ENCODE data around the gene USP4.
"Not testable (repeated sequence)": the region's sequence is repeated elsewhere in the genome, so short reads cannot be mapped to it uniquely, and the experiment has no call there.

The USP4 gene

DNA sequence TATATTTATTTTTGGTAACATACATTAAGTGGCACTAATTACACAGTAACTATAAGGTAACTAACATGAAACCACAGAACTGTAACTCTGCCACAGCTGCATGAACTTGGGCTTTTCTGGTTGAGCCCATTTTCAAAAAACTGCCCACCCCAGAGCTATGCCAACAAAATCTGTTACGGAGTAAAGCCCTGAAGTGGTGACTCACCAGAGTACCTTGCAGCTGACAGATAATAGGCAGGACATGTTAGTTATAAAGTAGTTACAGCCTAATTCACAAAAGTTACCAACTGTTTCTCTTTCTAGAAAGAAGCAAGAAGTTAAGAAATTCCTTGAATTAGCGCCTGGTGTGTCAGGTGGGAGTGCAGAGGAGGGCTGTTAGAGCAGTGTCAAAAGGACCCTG, 19.8 kb upstream of the USP4 start:
- Mint-ChIP-seq H3K27ac (peak overlapping the region; percentile 91), H3K4me1 (peaks cover 11% of the 10 kb centered on the region), H3K9me3 (no peaks in the 10 kb centered on the region), H3K27me3 (no peaks in the 10 kb centered on the region), H3K36me3 (peaks cover 13% of the 10 kb centered on the region), H3K4me3 (no peak overlapping the region)
- no peak for ATAC-seq (ENCODE audit: low read depth)
- no peak for DNase-seq (ENCODE audit: low spot score in 2 of 2)

DNA sequence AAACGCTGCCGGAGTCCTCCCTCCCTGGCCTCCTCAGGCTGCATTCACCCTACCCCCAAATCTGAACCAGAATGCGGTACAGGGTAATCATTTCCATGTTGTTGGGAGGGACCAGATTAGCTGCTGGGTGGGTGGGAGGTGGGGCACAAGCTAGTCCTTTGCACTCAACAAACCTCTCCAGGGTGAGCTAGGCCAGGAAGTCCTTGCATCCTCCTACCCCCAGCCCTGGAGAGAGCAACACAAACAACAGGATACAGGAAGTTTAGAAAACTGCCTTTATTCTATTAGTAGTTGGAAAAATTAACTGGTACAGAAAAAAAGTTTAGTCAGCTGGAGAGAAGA, 19.0 kb upstream of the USP4 start:
- H3K4me3 Mint-ChIP-seq = peak overlapping the region; percentile 97
- H3K36me3 Mint-ChIP-seq = peaks cover 14% of the 10 kb centered on the region

DNA sequence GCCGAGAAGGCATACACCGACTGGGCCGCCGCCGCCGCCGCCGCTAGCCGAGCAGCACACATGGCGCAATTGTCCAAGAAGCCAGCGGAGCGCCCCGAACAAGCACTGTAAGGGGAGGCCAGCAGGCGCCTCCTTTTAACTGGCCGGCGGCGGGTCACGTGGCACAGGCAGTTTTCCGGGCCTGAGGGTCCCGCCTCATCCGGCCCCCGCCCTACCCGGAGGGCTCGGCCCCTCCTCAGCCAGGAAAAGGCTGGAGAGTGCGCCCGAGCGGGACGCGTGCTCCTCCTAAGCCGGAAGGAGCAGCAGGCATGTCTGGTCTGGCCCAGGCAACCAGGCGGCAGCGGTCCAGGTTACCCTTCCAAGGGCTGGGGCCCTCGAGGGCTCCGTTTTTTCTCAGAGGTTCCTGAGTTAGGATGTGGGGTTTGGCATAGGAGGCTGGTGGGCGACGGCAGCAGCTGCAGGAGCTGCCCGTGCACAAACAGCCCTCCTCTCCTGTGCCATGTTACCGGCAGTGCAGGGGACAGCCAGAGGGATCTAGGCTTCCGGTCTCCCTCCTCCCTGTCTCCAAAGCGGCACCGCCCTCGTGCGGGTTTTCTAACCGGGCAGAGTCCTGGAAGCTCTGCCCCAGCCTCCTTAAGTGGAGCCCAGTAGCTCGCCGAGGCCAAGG, 18.5 kb upstream of the USP4 start, which contains the start of gene GPX1:
TSS of gene GPX1 (minus strand) at position 137 of the 667 bp plus-strand sequence. CDS start at position 62, 75 bp downstream.
- ATAC-seq (ENCODE audit: low read depth) (peak; percentile 65), DNase-seq (ENCODE audit: low spot score in 2 of 2) (peak; percentile 42 to 52)
- H3K4me3 Mint-ChIP-seq = peak within 1 kb of the TSS; percentile 97
- peaks cover 14% of the 10 kb centered on the region for H3K36me3 Mint-ChIP-seq
- peaks cover 12% of the 10 kb centered on the region for H3K4me1 Mint-ChIP-seq
- peak within 1 kb of the TSS; percentile 91 for H3K27ac Mint-ChIP-seq
- H3K27me3 Mint-ChIP-seq = no peaks in the 10 kb centered on the region
- no peaks in the 10 kb centered on the region for H3K9me3 Mint-ChIP-seq

More for the DNA sequence above, 19.0 kb upstream of the USP4 start:
- no peak for DNase-seq (ENCODE audit: low spot score in 2 of 2)
- ATAC-seq (ENCODE audit: low read depth) = no peak
- H3K9me3 Mint-ChIP-seq = no peaks in the 10 kb centered on the region
- H3K27ac Mint-ChIP-seq = peak overlapping the region; percentile 91
- no peaks in the 10 kb centered on the region for H3K27me3 Mint-ChIP-seq
- H3K4me1 Mint-ChIP-seq = peaks cover 12% of the 10 kb centered on the region

DNA sequence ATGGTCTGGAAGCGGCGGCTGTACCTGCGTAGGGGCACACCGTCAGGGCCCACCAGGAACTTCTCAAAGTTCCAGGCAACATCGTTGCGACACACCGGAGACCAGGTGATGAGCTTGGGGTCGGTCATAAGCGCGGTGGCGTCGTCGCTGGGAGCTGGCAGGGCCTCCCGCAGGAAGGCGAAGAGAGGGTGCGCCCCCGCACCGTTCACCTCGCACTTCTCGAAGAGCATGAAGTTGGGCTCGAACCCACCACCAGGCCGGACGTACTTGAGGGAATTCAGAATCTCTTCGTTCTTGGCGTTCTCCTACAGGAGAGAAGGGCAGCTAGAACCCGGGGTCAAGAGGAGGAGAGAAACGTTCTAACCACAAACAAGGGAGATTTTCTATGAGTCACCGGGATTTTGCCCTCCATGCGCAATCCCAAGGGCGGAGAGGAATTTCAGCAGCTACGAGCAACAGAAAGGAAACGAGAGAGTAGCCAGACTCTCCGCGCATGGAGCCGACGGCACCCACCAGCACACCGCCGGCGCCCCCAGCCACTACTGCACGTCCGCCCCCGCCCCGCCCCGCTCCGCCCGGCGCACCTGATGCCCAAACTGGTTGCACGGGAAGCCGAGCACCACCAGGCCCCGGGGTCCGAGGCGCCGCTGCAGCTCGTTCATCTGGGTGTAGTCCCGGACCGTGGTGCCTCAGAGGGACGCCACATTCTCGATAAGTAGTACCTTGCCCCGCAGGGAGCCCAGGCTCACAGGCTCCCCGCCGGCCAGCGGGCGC, 17.8 kb upstream of the USP4 start:
- H3K9me3 Mint-ChIP-seq, H3K27me3 Mint-ChIP-seq: not testable (repeated sequence)
- Mint-ChIP-seq H3K27ac (peak overlapping the region; percentile 91), H3K4me3 (peak overlapping the region; percentile 97), H3K4me1 (peaks cover 17% of the 10 kb centered on the region), H3K36me3 (peaks cover 13% of the 10 kb centered on the region)
- peak; percentile 34 for ATAC-seq (ENCODE audit: low read depth)
- DNase-seq (ENCODE audit: low spot score in 2 of 2) = peak; percentile 18 to 49

DNA sequence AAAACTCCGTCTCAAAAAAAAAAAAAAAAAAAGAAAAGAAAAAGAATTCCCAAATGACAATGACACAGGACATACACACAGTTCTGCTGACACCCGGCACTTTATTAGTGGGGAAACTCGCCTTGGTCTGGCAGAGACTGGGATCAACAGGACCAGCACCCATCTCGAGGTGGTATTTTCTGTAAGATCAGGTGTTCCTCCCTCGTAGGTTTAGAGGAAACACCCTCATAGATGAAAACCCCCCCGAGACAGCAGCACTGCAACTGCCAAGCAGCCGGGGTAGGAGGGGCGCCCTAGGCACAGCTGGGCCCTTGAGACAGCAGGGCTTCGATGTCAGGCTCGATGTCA, 17.2 kb upstream of the USP4 start:
- not testable (repeated sequence) for H3K27me3 Mint-ChIP-seq, H3K36me3 Mint-ChIP-seq, H3K9me3 Mint-ChIP-seq
- peak; percentile 78 for ATAC-seq (ENCODE audit: low read depth)
- DNase-seq (ENCODE audit: low spot score in 2 of 2) = peak in 1 of 2 donors; percentile 54
- H3K4me1 Mint-ChIP-seq = peaks cover 20% of the 10 kb centered on the region
- peak overlapping the region; percentile 91 for H3K27ac Mint-ChIP-seq
- peak overlapping the region; percentile 97 for H3K4me3 Mint-ChIP-seq

DNA sequence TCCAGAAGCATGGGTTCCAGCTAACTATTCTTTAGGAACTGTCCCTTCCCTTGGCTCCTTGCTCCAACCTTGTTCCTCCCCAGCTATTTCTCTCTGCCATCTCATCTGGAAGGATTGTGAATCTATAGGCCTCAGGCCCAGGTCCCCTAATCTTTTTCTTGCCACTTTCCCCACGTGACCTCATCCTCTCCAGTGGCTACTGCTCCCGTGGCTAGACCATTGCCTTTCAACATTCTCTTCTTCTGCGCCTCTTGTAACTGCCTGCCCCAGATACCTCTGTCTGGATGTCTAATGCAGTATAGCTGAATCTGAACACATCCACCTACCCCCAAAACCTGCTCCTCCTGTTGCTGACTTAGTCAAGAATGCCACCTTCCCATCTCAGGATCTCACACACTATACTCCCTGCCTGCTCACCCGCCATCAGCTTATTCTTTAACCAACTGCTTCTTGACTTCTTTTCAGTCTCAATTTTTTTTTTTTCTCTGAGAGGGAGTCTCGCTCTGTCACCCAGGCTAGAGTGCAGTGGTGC, 13.1 kb upstream of the USP4 start:
- no peaks in the 10 kb centered on the region for H3K27me3 Mint-ChIP-seq
- peaks cover 8% of the 10 kb centered on the region for H3K36me3 Mint-ChIP-seq
- DNase-seq (ENCODE audit: low spot score in 2 of 2) = no peak
- H3K4me3 Mint-ChIP-seq = no peak overlapping the region
- ATAC-seq (ENCODE audit: low read depth) = no peak
- H3K4me1 Mint-ChIP-seq = peaks cover 24% of the 10 kb centered on the region
- H3K9me3 Mint-ChIP-seq = no peaks in the 10 kb centered on the region
- H3K27ac Mint-ChIP-seq = peak overlapping the region; percentile 32

DNA sequence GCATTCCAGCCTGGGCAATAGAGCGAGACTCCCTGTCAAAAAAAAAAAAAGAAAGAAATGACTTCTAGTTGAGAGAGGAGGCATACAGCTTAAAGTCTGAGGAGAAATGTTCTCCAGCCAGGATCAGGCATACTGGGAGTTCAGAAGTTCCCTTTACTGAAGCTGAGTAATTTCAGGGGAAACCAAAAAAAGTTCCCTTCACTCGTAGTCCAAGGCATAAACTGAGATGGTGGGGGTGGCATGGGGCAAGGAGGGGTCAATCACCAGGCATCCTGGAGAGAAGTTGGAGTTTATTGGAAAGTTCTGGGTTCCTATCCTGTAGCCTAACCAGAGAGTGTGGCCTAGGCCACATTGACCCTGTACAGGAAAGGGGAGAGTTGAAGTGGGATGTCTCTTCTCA, 12.4 kb upstream of the USP4 start:
- peak overlapping the region; percentile 51 for H3K27ac Mint-ChIP-seq
- no peak overlapping the region for H3K4me3 Mint-ChIP-seq
- ATAC-seq (ENCODE audit: low read depth) = no peak
- peaks cover 8% of the 10 kb centered on the region for H3K36me3 Mint-ChIP-seq
- H3K27me3 Mint-ChIP-seq = no peaks in the 10 kb centered on the region
- peaks cover 20% of the 10 kb centered on the region for H3K4me1 Mint-ChIP-seq
- no peaks in the 10 kb centered on the region for H3K9me3 Mint-ChIP-seq
- DNase-seq (ENCODE audit: low spot score in 2 of 2) = no peak

DNA sequence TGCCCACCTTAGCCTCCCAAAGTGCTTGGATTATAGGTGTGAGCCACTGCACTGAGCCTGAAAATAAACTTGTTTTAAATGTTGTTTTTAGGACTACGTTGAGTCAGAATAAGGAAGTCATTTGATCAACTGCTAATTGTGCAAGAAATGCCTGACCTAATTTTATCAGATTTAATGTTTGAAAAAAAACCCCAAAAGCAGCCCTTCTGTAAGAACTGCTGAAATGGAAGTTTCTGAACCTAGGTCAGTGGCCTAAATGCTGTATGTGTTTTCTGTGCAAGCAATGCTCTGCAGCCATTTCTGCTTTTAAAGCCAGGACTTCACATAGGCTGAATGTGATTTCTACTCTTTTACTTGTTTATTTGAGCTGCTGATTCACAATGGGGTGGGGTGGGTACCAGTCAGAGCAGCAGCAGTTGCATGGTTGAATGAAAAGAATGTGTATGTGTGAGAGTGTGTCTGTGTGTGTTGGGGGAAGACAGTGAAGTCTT, 11.7 kb upstream of the USP4 start:
- Mint-ChIP-seq H3K4me3 (peak overlapping the region; percentile 25), H3K4me1 (peaks cover 24% of the 10 kb centered on the region), H3K36me3 (peaks cover 8% of the 10 kb centered on the region), H3K9me3 (no peaks in the 10 kb centered on the region), H3K27ac (peak overlapping the region; percentile 51), H3K27me3 (no peaks in the 10 kb centered on the region)
- no peak for DNase-seq (ENCODE audit: low spot score in 2 of 2)
- no peak for ATAC-seq (ENCODE audit: low read depth)

DNA sequence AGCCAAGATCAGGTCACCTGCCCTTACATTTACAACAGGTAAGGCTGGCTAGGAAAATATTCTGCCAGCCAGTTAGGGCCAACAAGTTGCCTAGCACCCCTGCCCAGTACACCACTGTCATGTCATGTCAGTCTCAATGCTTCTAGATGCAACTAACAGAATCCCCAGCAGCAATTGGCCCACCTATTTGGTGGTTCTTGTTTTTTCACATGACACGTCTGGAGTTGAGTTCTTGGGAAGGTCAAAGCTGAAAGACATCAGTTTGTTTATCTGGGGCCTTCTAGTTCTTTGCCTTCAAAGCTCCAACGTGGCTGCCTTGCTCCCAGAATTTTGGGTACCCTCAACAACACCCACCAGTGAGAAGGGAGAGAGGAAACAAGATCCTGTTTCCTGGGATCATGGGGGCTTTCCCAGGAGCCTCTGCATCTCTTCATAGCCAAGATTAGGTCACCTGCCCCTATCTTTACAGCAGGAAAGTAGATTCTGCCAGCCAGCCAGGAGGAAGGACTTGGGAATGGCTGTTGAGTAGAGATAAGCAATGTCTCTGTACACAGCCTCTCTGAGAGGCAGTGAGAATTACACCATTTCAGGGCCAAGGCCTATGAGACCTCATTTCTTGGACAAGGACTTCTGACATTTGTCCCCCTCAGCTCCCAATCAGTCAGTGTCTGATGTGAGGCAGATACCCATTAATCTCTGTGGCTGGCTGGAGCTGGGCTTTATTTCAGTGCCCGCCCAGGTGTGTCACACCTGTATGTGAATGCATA, 9.7 kb upstream of the USP4 start:
- H3K27ac Mint-ChIP-seq = no peak overlapping the region
- peaks cover 25% of the 10 kb centered on the region for H3K4me1 Mint-ChIP-seq
- DNase-seq (ENCODE audit: low spot score in 2 of 2) (no peak), ATAC-seq (ENCODE audit: low read depth) (no peak)
- H3K4me3 Mint-ChIP-seq = no peak overlapping the region
- H3K36me3 Mint-ChIP-seq = peaks cover 3% of the 10 kb centered on the region
- H3K9me3 Mint-ChIP-seq = no peaks in the 10 kb centered on the region
- no peaks in the 10 kb centered on the region for H3K27me3 Mint-ChIP-seq

DNA sequence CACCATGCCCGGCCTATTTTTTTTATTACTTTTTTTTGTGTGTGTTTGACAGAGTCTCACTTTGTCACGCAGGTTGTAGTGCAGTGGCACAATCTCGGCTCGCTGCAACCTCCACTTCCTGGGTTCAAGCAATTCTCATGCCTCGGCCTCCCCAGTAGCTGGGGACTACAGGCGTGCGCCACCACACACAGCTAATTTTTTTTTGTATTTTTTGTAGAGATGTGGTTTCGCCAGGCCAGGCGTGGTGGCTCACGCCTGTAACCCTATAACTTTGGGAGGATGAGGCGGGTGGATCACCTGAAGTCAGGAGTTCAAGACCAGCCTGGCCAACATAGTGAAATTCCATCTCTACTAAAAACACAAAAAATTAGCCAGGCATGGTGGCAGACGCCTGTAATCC, 8.5 kb upstream of the USP4 start:
- not testable (repeated sequence) for H3K36me3 Mint-ChIP-seq; H3K4me3 Mint-ChIP-seq; H3K27me3 Mint-ChIP-seq; DNase-seq (ENCODE audit: low spot score in 2 of 2); ATAC-seq (ENCODE audit: low read depth); H3K9me3 Mint-ChIP-seq; H3K27ac Mint-ChIP-seq
- peaks cover 25% of the 10 kb centered on the region for H3K4me1 Mint-ChIP-seq

DNA sequence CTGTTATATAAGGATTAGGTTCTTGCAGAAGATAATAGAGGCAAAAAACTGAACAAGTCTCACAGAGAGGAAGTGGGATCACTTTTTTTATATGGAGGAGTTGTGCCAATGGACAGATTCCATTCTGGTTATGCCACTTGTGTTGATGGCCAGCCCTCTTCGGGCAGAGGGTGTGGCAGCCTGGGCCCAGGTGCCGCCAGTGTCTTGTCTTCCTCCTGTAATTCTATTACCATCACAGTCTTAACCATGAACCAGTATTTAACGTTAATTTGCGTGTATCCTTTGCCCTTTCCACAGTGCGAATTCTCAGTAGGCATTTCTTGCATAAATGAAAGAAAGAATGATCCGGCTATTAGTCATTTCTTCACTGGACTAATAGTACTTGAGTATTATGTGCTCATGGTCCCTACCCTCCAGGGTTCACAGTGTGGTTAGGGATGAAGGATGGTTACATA, 7.0 kb upstream of the USP4 start:
- Mint-ChIP-seq H3K9me3 (no peaks in the 10 kb centered on the region), H3K36me3 (no peaks in the 10 kb centered on the region), H3K27me3 (no peaks in the 10 kb centered on the region), H3K27ac (no peak overlapping the region), H3K4me3 (no peak overlapping the region), H3K4me1 (peaks cover 26% of the 10 kb centered on the region)
- ATAC-seq (ENCODE audit: low read depth) = no peak
- DNase-seq (ENCODE audit: low spot score in 2 of 2) = no peak

DNA sequence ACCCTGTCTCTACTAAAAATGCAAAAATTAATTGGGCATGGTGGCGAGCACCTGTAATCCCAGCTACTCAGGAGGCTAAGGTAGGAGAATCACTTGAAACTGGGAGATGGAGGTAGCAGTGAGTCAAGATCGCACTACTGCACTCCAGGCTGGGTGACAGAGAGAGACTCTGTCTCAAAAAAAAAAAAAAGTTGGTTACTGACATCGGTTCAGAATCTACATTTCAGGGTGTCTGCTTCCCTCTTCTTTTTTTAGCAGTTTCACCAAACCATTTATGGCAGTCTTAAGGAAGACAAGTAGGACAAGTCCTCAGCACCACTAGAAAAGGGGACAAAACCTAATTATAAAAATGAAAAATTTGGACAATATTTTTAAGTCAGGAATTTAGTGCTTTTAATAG, 3.3 kb upstream of the USP4 start:
- no peaks in the 10 kb centered on the region for H3K9me3 Mint-ChIP-seq
- H3K36me3 Mint-ChIP-seq = peaks cover under 1% of the 10 kb centered on the region
- no peaks in the 10 kb centered on the region for H3K27me3 Mint-ChIP-seq
- peak overlapping the region; percentile 44 for H3K4me3 Mint-ChIP-seq
- ATAC-seq (ENCODE audit: low read depth) (no peak), DNase-seq (ENCODE audit: low spot score in 2 of 2) (no peak)
- peak overlapping the region; percentile 91 for H3K27ac Mint-ChIP-seq
- peaks cover 42% of the 10 kb centered on the region for H3K4me1 Mint-ChIP-seq

DNA sequence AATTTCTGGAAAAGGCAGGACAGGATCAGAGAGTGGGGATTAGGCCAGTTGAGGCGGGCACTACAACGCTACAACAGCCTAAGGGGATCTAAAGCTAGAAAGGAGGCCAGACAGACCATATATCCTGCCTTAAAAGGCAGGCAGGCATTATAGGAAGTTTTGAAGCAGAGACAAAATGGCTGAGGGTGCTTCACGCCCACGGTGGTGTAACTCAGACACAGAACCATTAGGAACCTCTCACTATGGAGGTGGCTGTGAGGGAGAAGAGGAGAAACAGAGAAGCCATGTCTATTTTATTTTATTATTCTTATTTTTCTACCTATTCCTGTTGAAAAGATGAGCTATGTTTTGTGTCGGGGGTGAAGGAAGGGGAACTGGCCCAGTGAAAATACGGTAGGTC, 2.1 kb upstream of the USP4 start:
- Mint-ChIP-seq H3K4me1 (peaks cover 42% of the 10 kb centered on the region), H3K27ac (peak overlapping the region; percentile 91), H3K36me3 (peaks cover 3% of the 10 kb centered on the region), H3K9me3 (no peaks in the 10 kb centered on the region), H3K4me3 (peak overlapping the region; percentile 35), H3K27me3 (no peaks in the 10 kb centered on the region)
- DNase-seq (ENCODE audit: low spot score in 2 of 2) (no peak), ATAC-seq (ENCODE audit: low read depth) (no peak)

DNA sequence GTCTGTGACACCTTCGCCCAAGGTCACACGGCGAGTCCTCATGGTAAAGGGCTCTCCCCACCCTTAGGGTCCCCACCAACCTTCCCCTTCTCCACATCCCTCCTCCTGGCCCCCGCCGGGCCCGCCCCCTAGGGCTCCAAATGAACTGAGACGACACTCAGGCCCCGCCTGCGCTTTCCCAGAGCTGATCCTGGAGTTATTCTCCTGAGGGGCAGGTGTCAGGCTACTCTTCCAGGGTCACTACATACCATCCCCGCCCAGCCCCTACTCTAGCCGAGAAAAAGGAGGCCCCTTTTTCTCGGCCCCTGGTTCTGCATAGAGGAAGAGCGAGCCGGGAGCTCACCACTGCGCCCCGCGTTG, 292 bp downstream of the USP4 start:
- H3K27ac Mint-ChIP-seq = peak overlapping the region; percentile 98
- ATAC-seq (ENCODE audit: low read depth) (no peak), DNase-seq (ENCODE audit: low spot score in 2 of 2) (peak in 1 of 2 donors; percentile 30)
- H3K4me1 Mint-ChIP-seq = peaks cover 32% of the 10 kb centered on the region
- H3K4me3 Mint-ChIP-seq = peak overlapping the region; percentile 93
- peaks cover 7% of the 10 kb centered on the region for H3K36me3 Mint-ChIP-seq
- H3K27me3 Mint-ChIP-seq = no peaks in the 10 kb centered on the region
- H3K9me3 Mint-ChIP-seq = no peaks in the 10 kb centered on the region
